GM12873 (cell line): ENCODE measurements around the gene LPIN3.
A peak's percentile ranks its signal among the peaks of the same experiment; 100 is the strongest.

ENCODE experiments used
- TF ChIP-seq, protein P1 (sequence below): IDR thresholded peaks from 2 replicates; pipeline ENCODE4 v1.5.1; 2012; ENCODE audit warnings: low read depth, mild to moderate bottlenecking, moderate library complexity, low read length, control low read depth; ENCODE audit not compliant: insufficient read depth; ENCODE audit errors: missing control alignments

LPIN3 gene

DNA sequence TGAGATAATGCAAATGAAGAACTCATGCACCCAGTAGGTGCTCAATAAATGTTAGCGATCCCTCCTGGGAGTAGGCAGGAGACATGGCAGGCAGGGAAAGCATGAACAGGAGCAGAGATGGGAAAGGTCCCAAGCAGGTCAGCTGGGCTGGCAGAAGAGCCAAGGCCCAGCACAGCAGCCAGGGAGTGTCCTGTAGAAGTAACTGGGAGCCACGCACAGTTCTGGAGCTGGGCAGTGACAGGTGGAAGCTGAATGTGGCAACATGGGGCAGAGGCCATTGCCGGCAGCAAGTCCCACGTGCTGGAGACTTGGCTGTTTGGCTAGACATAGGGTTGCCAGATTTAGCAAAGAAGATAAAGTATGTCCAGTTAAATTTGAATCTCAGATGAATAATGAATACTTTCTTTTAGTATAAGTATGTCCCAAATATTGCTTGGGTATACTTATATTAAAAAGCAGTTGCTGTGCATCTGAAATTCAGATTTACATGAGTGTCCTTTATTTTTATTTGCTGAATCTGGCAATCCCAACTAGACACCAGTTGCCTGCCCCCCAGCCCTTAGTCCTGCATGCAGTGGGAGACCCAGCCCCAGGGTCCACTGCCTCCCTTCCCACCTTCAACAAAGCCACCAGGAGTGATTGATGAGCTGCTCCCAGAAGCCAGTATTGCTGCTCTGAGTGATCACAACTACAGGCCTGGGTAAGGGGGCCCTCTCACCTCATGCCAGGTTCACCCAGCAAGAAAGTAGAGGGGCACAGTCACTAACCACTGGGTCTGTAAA lies 3.7 kb upstream of the LPIN3 start:
- TF ChIP-seq, protein P1, sequence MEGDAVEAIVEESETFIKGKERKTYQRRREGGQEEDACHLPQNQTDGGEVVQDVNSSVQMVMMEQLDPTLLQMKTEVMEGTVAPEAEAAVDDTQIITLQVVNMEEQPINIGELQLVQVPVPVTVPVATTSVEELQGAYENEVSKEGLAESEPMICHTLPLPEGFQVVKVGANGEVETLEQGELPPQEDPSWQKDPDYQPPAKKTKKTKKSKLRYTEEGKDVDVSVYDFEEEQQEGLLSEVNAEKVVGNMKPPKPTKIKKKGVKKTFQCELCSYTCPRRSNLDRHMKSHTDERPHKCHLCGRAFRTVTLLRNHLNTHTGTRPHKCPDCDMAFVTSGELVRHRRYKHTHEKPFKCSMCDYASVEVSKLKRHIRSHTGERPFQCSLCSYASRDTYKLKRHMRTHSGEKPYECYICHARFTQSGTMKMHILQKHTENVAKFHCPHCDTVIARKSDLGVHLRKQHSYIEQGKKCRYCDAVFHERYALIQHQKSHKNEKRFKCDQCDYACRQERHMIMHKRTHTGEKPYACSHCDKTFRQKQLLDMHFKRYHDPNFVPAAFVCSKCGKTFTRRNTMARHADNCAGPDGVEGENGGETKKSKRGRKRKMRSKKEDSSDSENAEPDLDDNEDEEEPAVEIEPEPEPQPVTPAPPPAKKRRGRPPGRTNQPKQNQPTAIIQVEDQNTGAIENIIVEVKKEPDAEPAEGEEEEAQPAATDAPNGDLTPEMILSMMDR = no peak

DNA sequence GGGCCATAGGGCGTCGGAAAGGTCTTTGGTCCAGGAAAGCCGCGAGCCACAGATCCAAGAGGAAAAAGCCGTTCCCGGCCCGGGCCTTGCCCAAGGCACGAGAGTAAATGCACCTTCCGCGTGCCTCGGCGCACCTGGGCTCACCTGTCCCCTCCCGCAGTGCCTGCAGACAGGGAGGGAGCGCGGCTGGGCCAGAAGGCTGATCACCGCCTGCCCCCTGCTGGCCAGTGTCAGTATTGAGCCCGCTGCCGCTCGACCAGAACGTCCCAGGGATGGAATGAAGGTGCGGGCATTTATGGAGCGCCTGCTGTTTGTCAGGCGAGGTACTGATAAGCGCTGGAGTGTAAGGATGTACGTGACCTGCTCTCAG lies 679 bp upstream of the LPIN3 start:
- TF ChIP-seq, protein P1 = peak; percentile 95

DNA sequence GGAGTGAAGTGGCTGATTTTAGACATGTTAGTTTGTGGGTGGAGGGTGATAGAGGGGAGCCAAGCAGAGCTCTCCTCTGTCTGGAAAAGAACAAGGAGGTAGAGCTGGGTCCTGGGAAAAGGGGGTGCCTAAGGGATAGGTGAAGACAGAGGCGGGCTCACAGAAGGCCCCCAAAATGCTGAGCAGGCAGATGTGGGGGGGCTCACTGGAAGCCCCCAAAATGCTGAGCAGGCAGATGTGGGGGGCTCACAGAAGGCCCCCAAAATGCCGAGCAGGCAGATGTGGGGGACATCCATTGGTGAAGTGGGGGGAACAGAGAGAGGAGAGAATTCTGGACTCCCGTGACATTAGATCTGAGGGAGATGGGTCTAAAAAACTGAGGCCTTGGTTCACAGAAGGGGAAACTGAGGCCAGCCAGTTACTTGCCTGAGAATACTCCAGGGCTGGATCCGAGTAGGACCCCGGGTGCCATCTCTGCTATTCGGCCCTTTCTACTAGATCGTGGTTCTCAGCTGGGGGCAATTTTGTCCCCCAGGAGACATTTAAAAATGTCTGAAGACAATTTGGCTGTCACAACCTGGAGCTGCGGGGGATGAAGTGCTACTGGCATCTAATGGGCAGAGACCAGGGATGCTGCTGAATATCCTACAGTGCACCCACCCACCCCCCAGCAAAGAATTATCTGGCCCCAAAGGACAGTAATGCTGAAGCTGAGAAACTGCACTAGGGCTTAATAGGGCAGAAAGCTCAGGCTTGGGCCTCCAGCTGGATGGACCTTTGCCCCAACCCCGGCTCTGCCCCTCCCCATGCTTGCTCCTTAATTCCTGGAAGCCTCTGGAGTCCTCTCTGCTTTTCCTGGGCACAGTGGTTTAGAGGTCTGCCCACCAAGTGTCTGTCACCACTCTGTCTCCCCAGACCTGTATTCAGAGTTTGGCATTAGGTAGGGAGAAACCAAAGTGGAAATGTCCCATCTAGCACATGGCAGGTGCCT lies 2.1 kb downstream of the LPIN3 start:
- TF ChIP-seq, protein P1 = no peak

DNA sequence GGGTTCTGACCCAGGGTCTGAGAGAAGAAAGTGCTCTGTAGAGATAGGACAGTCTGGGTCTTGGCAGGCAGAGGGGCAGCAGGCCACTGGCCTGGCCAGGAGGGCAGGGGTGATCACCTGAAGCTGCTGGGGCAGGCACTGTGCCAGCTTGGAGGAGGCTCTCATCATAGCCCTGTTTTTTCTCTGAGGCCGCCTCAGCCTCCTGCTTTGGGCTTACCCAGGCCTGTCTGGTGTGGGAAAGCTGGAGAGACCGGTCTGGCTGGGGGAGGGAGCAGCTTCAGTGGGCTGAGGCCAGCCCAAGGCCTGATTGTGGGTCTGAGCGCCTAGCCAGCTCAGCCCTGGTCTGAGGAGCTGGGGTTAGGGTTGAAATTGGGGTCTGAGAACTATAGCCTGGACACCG lies 3.9 kb downstream of the LPIN3 start:
- TF ChIP-seq, protein P1 = no peak

DNA sequence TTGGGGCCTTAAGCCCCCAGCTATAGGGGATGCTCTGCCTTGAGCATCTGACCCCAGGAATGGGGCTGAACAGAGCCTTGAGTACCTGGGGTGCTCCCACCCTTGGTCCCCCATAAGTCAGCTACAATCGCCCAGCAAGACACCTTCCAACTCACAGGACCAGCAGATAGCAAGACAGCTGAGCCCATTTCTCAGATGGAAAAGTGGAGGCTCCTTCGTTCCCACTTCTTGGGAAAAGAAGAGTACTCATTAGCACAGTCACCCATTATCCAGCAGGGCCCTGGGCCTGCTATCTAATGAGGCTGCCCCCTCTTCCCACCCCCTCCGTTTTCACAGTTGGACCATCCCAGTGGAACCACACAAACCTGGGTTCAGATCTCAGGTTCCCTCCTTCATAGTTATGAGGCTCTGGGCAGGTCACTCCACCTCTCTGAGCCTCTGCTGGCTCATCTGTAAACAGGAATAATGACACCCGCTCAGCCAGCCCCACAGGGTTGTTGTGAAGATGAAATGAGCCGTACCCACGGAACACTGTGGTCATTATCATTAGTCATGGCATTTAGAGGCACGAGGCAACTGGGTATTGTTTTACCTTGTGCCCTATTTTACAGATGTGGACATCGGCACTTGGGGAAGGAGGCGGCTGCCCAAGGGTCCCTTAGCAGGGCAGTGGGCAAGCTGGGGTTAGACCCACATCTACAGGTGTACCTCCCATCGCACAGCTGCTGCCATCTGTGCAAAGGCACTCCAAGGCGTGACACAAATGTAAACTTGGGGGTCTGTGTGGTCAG lies 4.5 kb downstream of the LPIN3 start:
- TF ChIP-seq, protein P1 = no peak

DNA sequence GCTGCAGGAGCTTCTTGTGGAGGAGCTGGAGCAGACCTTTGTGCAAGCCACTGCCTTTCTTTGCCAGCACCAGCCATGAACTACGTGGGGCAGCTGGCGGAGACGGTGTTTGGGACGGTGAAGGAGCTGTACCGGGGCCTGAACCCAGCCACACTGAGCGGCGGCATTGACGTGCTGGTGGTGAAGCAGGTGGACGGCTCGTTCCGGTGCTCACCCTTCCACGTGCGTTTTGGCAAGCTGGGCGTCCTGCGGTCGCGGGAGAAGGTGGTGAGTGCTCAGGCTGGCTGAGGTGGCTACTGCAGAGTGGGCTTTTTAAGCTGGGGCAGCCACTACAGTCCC lies 5.1 kb downstream of the LPIN3 start:
- TF ChIP-seq, protein P1 = no peak
